HepG2 (cell line): Measurements from ENCODE around the gene GPR162. TPM values are rescaled to one million over a fixed set of nuclear protein-coding genes. Genes with fewer than 3 reads are reported as not detected.
A peak's percentile ranks its signal among the peaks of the same experiment; 100 is the strongest.

Experiments used
- GABPA ChIP-seq, 2 experiments: IDR thresholded peaks; 2 replicates each; pipeline ENCODE4 v1.6.1; 2011 to 2016; ENCODE audit warnings: low read depth in 2 of 2, low read length in 1 of 2, missing biosample characterization in 1 of 2, missing genetic modification characterization in 1 of 2
- HNRNPK ChIP-seq: fragments of 200-400 bp; formaldehyde crosslinking; IDR thresholded peaks from 2 replicates; pipeline ENCODE4 v1.6.1; 2018; ENCODE audit warnings: low read length, low read depth, moderate library complexity, mild to moderate bottlenecking; ENCODE audit not compliant: poor library complexity, severe bottlenecking
- IKZF1 ChIP-seq: fragments of 450-650 bp; IDR thresholded peaks from 2 replicates; pipeline ENCODE4 v1.7.1; 2016
- MED13 ChIP-seq: sonication (generic); formaldehyde crosslinking; IDR thresholded peaks from 2 replicates; pipeline ENCODE4 v1.5.0; 2020; ENCODE audit warnings: missing genetic modification reagents
- NONO ChIP-seq, 2 experiments: fragments of 450-650 bp in 1 of 2; sonication (generic) in 1 of 2; formaldehyde crosslinking in 1 of 2; IDR thresholded peaks in 1 of 2; conservative IDR thresholded peaks in 1 of 2; 2 replicates each; pipeline versions ENCODE4 v1.6.1 to v1.8.0; 2017 to 2022; ENCODE audit warnings: mild to moderate bottlenecking in 1 of 2, missing genetic modification reagents in 1 of 2, moderate library complexity in 1 of 2
- PHF20 ChIP-seq: sonication (generic); formaldehyde crosslinking; IDR thresholded peaks from 2 replicates; pipeline ENCODE4 v1.5.0; 2020; ENCODE audit warnings: mild to moderate bottlenecking, missing genetic modification reagents
- RARA ChIP-seq: IDR thresholded peaks from 2 replicates; pipeline ENCODE4 v1.6.1; 2016; ENCODE audit warnings: missing genetic modification reagents, missing compliant biosample characterization
- SCMH1 ChIP-seq: sonication (generic); formaldehyde crosslinking; IDR thresholded peaks from 2 replicates; pipeline ENCODE4 v1.9.0; 2021; ENCODE audit warnings: missing genetic modification reagents, mild to moderate bottlenecking, borderline replicate concordance
- SMARCC2 ChIP-seq: fragments of 450-650 bp; IDR thresholded peaks from 2 replicates; pipeline ENCODE4 v1.6.1; 2017; ENCODE audit warnings: antibody characterized with exemption, mild to moderate bottlenecking
- SMC3 ChIP-seq: IDR thresholded peaks from 2 replicates; pipeline ENCODE4 v1.6.1; 2011; ENCODE audit warnings: low read length, improper control_type of control experiment
- SNAI1 ChIP-seq: sonication (generic); formaldehyde crosslinking; IDR thresholded peaks from 2 replicates; pipeline ENCODE4 v1.5.0; 2020; ENCODE audit warnings: mild to moderate bottlenecking, missing genetic modification reagents, borderline replicate concordance
- ZBTB7A ChIP-seq: sonication (generic); formaldehyde crosslinking; IDR thresholded peaks from 2 replicates; pipeline ENCODE4 v1.8.0; 2022; ENCODE audit warnings: mild to moderate bottlenecking, missing genetic modification reagents
- ZFYVE20 ChIP-seq: sonication (generic); formaldehyde crosslinking; IDR thresholded peaks from 2 replicates; pipeline ENCODE4 v1.8.0; 2023; ENCODE audit warnings: low read depth, mild to moderate bottlenecking, moderate library complexity, missing genetic modification reagents, borderline replicate concordance
- ZKSCAN1 ChIP-seq: fragments of 150-350 bp; IDR thresholded peaks from 2 replicates; pipeline ENCODE4 v1.6.1; 2014; ENCODE audit warnings: low read length
- ZNF329 ChIP-seq: sonication (generic); formaldehyde crosslinking; IDR thresholded peaks from 2 replicates; pipeline ENCODE4 v1.9.0; 2021; ENCODE audit warnings: low read depth, mild to moderate bottlenecking, missing genetic modification reagents
- ZNF546 ChIP-seq: sonication (generic); formaldehyde crosslinking; conservative IDR thresholded peaks from 2 replicates; pipeline ENCODE4 v1.8.1; 2023; ENCODE audit warnings: mild to moderate bottlenecking, missing genetic modification reagents
- ZNF547 ChIP-seq: sonication (generic); formaldehyde crosslinking; IDR thresholded peaks from 2 replicates; pipeline ENCODE4 v1.5.1; 2020; ENCODE audit warnings: mild to moderate bottlenecking, missing genetic modification reagents
- ZNF777 ChIP-seq: sonication (generic); formaldehyde crosslinking; IDR thresholded peaks from 2 replicates; pipeline ENCODE4 v1.4.0; 2020; ENCODE audit warnings: missing genetic modification reagents
- polyA plus RNA-seq, 8 experiments: library from polyadenylated mRNA; depleted of rRNA in 3 of 8; stranded (reverse) in 7 of 8; unstranded in 1 of 8; fragments of >200 nt; fragmentation: Illumina TruSeq in 4 of 8; extraction: Trizol in 4 of 8; gene quantifications; 2 replicates each; pipeline versions ENCODE4 v1.2.1 to v1.2.3, GENCODE V29; 2011 to 2016; ENCODE audit warnings: low read depth in 4 of 8, missing spikeins in 1 of 8, mixed read lengths in 1 of 8; ENCODE audit not compliant: insufficient read depth in 1 of 8
- total RNA-seq, 5 experiments: library from RNA; depleted of rRNA; stranded (reverse); fragments of >200 nt; fragmentation: Illumina TruSeq; extraction: Trizol; gene quantifications; 2 replicates each; pipeline ENCODE4 v1.2.3, GENCODE V29; 2016; ENCODE audit warnings: low read depth in 1 of 5
- TF ChIP-seq, protein P1 (sequence below): IDR thresholded peaks from 2 replicates; pipeline ENCODE4 v1.4.0; 2020; ENCODE audit warnings: mild to moderate bottlenecking, missing genetic modification reagents
- TF ChIP-seq, protein P2 (sequence below): sonication (generic); formaldehyde crosslinking; IDR thresholded peaks from 2 replicates; pipeline ENCODE4 v1.4.0; 2020; ENCODE audit warnings: missing genetic modification reagents; ENCODE audit errors: not compliant biosample characterization
- TF ChIP-seq, protein P3 (sequence below): sonication (generic); formaldehyde crosslinking; IDR thresholded peaks from 2 replicates; pipeline ENCODE4 v1.8.1; 2022; ENCODE audit warnings: low read depth, mild to moderate bottlenecking, missing genetic modification reagents

GPR162 gene
- total and polyA plus RNA-seq, 2 of the 13 experiments (the other 11 are each of a cell fraction or from before 2014, with no cell fraction given): 0.08 TPM; not detected in 1

DNA sequence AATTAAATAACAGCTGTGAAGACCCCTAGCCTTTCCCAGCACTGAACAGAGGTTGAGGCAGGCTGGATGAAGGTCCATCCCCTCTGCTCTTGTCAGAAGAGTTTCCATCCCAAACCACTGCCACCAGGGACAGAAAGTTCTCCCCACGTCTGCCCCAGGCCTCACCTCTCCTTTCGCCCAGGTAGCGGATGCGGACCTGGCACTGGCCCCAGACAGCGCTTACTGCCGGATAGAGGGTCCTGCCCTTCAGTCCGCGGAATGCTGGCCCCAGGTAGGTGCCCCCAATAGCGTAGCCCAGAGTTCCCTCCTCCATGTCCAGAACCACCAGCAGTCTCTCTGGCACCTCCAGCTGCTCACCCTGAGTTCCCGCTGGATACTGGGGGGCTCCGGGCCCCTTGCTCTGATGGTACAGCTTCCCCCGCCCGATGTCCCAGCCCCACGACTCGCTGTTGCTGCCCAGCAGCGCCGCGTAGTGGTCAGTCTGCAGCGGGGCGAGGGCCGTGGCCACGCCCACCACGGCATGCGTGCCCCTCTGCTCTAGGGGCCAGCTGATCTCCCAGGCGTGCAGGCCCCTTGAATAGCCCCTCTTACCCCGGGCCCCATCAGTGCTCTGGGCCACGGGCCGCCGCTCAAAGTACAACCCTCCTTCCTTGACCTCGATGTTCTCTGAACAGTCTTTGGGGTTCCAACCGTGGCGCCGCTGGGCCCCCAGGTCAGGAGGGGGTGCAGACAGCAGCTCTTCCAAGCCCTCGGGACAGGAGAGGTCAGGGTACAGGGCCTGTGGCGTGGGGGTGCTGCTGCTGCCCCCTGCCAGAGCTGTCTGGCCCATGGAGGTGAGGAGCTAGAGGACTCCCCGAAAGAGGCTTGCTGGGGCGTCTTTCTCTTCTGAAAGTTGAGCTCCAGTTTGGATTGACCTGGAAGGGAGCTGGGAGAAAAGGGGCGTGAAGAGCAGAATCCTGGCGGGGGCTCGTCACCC lies 50.7 kb downstream of the GPR162 start (continued):
- TF ChIP-seq, protein P1, sequence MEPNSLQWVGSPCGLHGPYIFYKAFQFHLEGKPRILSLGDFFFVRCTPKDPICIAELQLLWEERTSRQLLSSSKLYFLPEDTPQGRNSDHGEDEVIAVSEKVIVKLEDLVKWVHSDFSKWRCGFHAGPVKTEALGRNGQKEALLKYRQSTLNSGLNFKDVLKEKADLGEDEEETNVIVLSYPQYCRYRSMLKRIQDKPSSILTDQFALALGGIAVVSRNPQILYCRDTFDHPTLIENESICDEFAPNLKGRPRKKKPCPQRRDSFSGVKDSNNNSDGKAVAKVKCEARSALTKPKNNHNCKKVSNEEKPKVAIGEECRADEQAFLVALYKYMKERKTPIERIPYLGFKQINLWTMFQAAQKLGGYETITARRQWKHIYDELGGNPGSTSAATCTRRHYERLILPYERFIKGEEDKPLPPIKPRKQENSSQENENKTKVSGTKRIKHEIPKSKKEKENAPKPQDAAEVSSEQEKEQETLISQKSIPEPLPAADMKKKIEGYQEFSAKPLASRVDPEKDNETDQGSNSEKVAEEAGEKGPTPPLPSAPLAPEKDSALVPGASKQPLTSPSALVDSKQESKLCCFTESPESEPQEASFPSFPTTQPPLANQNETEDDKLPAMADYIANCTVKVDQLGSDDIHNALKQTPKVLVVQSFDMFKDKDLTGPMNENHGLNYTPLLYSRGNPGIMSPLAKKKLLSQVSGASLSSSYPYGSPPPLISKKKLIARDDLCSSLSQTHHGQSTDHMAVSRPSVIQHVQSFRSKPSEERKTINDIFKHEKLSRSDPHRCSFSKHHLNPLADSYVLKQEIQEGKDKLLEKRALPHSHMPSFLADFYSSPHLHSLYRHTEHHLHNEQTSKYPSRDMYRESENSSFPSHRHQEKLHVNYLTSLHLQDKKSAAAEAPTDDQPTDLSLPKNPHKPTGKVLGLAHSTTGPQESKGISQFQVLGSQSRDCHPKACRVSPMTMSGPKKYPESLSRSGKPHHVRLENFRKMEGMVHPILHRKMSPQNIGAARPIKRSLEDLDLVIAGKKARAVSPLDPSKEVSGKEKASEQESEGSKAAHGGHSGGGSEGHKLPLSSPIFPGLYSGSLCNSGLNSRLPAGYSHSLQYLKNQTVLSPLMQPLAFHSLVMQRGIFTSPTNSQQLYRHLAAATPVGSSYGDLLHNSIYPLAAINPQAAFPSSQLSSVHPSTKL (CRISPR knock-in tag): peak; percentile 61
- TF ChIP-seq SCMH1 (no peak), SMC3 (no peak; the same call in 1 of the 2 replicates), NONO (IDR thresholded peaks at IDR 0.05) (no peak), NONO (CRISPR knock-in tag; conservative IDR thresholded peaks at IDR 0.05) (peak; percentile 72; the same call in 1 of the 2 replicates), ZNF546 (no peak), IKZF1 (no peak), SMARCC2 (no peak), ZNF547 (CRISPR knock-in tag) (no peak), GABPA (IDR thresholded peaks at IDR 0.05; ENCODE audit: low read depth, low read length) (no peak), GABPA (CRISPR knock-in tag; IDR thresholded peaks at IDR 0.05; ENCODE audit: low read depth) (peak; percentile 24; the same call in 1 of the 2 replicates), ZKSCAN1 (no peak), ZFYVE20 (no peak), ZNF329 (no peak; the same call in 1 of the 2 replicates), ZNF777 (peak; percentile 38; the same call in 1 of the 2 replicates), RARA (CRISPR knock-in tag) (peak; percentile 38; the same call in 1 of the 2 replicates), PHF20 (CRISPR knock-in tag) (peak; percentile 40; the same call in 1 of the 2 replicates), SNAI1 (CRISPR knock-in tag) (0 out of 2 replicates have a peak, but pooled peaks have one; percentile 70), ZBTB7A (CRISPR knock-in tag) (peak; percentile 95), MED13 (CRISPR knock-in tag) (no peak), HNRNPK (peak; percentile 92)
- TF ChIP-seq, protein P2, sequence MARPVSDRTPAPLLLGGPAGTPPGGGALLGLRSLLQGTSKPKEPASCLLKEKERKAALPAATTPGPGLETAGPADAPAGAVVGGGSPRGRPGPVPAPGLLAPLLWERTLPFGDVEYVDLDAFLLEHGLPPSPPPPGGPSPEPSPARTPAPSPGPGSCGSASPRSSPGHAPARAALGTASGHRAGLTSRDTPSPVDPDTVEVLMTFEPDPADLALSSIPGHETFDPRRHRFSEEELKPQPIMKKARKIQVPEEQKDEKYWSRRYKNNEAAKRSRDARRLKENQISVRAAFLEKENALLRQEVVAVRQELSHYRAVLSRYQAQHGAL (CRISPR knock-in tag): peak; percentile 77
- TF ChIP-seq, protein P3, sequence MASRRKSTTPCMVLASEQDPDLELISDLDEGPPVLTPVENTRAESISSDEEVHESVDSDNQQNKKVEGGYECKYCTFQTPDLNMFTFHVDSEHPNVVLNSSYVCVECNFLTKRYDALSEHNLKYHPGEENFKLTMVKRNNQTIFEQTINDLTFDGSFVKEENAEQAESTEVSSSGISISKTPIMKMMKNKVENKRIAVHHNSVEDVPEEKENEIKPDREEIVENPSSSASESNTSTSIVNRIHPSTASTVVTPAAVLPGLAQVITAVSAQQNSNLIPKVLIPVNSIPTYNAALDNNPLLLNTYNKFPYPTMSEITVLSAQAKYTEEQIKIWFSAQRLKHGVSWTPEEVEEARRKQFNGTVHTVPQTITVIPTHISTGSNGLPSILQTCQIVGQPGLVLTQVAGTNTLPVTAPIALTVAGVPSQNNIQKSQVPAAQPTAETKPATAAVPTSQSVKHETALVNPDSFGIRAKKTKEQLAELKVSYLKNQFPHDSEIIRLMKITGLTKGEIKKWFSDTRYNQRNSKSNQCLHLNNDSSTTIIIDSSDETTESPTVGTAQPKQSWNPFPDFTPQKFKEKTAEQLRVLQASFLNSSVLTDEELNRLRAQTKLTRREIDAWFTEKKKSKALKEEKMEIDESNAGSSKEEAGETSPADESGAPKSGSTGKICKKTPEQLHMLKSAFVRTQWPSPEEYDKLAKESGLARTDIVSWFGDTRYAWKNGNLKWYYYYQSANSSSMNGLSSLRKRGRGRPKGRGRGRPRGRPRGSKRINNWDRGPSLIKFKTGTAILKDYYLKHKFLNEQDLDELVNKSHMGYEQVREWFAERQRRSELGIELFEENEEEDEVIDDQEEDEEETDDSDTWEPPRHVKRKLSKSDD: 0 out of 2 replicates have a peak, but pooled peaks have one; percentile 29
